ENCODE data around the gene NDST1. TPM values are rescaled to one million over a fixed set of nuclear protein-coding genes. Genes with fewer than 3 reads are reported as not detected.

NDST1 gene
- total RNA-seq, 1 donor from 2014 or later, result 321 TPM

DNA sequence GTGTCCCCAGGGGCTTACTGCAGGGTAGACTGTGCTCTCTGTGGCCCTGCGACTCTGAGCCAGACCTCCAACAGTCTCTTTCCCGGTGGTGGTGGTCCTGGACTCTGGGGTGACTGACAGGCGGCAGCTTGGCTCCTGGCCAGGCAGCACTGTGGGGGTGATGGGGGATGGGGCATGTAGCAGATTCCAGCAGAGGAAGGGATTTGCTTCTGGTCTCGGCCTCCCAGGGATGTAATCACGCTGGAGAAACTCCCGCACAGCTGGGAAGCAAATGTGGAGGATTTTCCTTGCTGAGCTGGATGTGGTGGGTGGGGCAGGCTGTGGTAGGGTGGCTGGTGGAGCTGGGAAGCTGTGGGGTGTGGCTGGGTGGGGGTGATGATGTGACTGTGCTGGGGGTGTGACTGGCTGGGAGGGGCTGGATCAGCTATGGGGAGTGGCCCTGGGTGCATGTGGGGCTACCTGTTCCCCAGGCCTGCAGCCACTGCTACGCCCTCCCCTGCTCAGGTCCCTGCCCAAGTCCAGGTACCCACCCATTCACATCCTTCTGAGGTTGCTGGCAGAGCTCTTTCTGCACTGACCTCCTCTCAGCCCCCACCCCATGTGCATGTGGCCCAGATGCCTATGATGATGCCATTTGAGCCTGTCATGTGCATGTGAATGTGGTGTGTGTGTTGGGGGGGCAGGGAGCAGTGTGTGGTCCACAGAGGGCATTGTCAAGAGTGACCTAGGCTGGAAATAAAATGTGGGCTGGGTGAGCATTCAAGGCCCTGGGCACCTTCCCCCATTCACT, 3.8 kb downstream of the NDST1 start:
- peaks cover 92% of the 10 kb centered on the region for H3K79me2 ChIP-seq (ENCODE audit: insufficient read depth, low read length)
- peak overlapping the region; percentile 75 for H3K27ac ChIP-seq (ENCODE audit: low read depth, low read length)
- peak overlapping the region; percentile 61 for H3K9ac ChIP-seq (ENCODE audit: low read length)
- no peak for TF ChIP-seq EZH2 (IDR thresholded peaks at IDR 0.05; ENCODE audit: insufficient read depth, low read length)
- TF ChIP-seq, protein P1, sequence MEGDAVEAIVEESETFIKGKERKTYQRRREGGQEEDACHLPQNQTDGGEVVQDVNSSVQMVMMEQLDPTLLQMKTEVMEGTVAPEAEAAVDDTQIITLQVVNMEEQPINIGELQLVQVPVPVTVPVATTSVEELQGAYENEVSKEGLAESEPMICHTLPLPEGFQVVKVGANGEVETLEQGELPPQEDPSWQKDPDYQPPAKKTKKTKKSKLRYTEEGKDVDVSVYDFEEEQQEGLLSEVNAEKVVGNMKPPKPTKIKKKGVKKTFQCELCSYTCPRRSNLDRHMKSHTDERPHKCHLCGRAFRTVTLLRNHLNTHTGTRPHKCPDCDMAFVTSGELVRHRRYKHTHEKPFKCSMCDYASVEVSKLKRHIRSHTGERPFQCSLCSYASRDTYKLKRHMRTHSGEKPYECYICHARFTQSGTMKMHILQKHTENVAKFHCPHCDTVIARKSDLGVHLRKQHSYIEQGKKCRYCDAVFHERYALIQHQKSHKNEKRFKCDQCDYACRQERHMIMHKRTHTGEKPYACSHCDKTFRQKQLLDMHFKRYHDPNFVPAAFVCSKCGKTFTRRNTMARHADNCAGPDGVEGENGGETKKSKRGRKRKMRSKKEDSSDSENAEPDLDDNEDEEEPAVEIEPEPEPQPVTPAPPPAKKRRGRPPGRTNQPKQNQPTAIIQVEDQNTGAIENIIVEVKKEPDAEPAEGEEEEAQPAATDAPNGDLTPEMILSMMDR (IDR thresholded peaks at IDR 0.05; ENCODE audit: insufficient read depth, low read depth, low read length), result no peak
- H3K4me3 ChIP-seq (ENCODE audit: insufficient read depth, low read depth, low read length), result no peak overlapping the region
- no peak for FAIRE-seq
- DNase-seq (ENCODE audit: low read depth), result peak; percentile 77
- H2AFZ ChIP-seq (ENCODE audit: low read depth, low read length), result no peak overlapping the region
- peaks cover 4% of the 10 kb centered on the region for H3K36me3 Mint-ChIP-seq (ENCODE audit: low read depth, unreplicated experiment)
- peak overlapping the region; percentile 82 for H3K27ac Mint-ChIP-seq (ENCODE audit: unreplicated experiment)
- H3K4me2 ChIP-seq (ENCODE audit: low read length), result peak overlapping the region; percentile 52
- no peaks in the 10 kb centered on the region for H3K27me3 ChIP-seq (ENCODE audit: insufficient read depth, low read length)
- no peak overlapping the region for H3K4me3 Mint-ChIP-seq (ENCODE audit: unreplicated experiment)
- no peaks in the 10 kb centered on the region for H3K27me3 Mint-ChIP-seq (ENCODE audit: low read depth, unreplicated experiment)
- no peaks in the 10 kb centered on the region for H3K9me3 Mint-ChIP-seq (ENCODE audit: unreplicated experiment)
- no peaks in the 10 kb centered on the region for H3K36me3 ChIP-seq (ENCODE audit: insufficient read depth, low read length)
- H3K4me1 ChIP-seq (ENCODE audit: insufficient read depth, low read length), result peaks cover 84% of the 10 kb centered on the region
- H3K4me1 Mint-ChIP-seq (ENCODE audit: low read depth, unreplicated experiment), result peaks cover 72% of the 10 kb centered on the region
- H3K9me3 ChIP-seq (ENCODE audit: insufficient read depth, low read depth, low read length), result no peaks in the 10 kb centered on the region
- H4K20me1 ChIP-seq (ENCODE audit: insufficient read depth, low read length), result peaks cover 86% of the 10 kb centered on the region

DNA sequence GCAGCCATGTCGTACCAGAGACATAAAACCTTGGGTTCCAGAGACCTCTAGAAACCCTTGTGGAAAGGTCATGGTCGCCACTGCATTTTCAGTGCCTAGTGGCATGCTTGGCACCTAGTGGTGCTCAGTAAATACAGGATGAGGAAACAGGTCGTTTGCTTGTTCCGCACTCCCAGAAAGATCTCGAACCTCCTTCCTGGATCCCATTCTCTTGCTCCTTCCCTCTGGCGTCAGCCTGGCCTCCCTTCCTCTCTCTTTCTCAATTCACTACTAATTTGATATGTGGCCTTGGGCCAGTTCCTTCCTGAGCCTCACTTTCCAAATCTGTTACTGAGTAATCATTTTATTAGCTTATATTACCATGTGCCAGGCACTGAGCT, 4.4 kb downstream of the NDST1 start:
- H3K27me3 Mint-ChIP-seq (ENCODE audit: low read depth, unreplicated experiment), result no peaks in the 10 kb centered on the region
- FAIRE-seq (no peak), DNase-seq (ENCODE audit: low read depth) (no peak)
- peak overlapping the region; percentile 64 for H3K27ac Mint-ChIP-seq (ENCODE audit: unreplicated experiment)
- no peak for TF ChIP-seq EZH2 (IDR thresholded peaks at IDR 0.05; ENCODE audit: insufficient read depth, low read length)
- TF ChIP-seq, protein P1 (IDR thresholded peaks at IDR 0.05; ENCODE audit: insufficient read depth, low read depth, low read length), result no peak
- Histone ChIP-seq H3K9me3 (ENCODE audit: insufficient read depth, low read depth, low read length) (no peaks in the 10 kb centered on the region), H3K79me2 (ENCODE audit: insufficient read depth, low read length) (peaks cover 91% of the 10 kb centered on the region), H3K9ac (ENCODE audit: low read length) (peak overlapping the region; percentile 61), H3K4me1 (ENCODE audit: insufficient read depth, low read length) (peaks cover 85% of the 10 kb centered on the region), H3K27ac (ENCODE audit: low read depth, low read length) (peak overlapping the region; percentile 75), H3K27me3 (ENCODE audit: insufficient read depth, low read length) (no peaks in the 10 kb centered on the region), H3K36me3 (ENCODE audit: insufficient read depth, low read length) (no peaks in the 10 kb centered on the region), H4K20me1 (ENCODE audit: insufficient read depth, low read length) (peaks cover 85% of the 10 kb centered on the region), H2AFZ (ENCODE audit: low read depth, low read length) (no peak overlapping the region), H3K4me2 (ENCODE audit: low read length) (peak overlapping the region; percentile 52), H3K4me3 (ENCODE audit: insufficient read depth, low read depth, low read length) (no peak overlapping the region)
- H3K36me3 Mint-ChIP-seq (ENCODE audit: low read depth, unreplicated experiment), result peaks cover 5% of the 10 kb centered on the region
- H3K9me3 Mint-ChIP-seq (ENCODE audit: unreplicated experiment), result no peaks in the 10 kb centered on the region
- H3K4me1 Mint-ChIP-seq (ENCODE audit: low read depth, unreplicated experiment), result peaks cover 72% of the 10 kb centered on the region
- H3K4me3 Mint-ChIP-seq (ENCODE audit: unreplicated experiment), result no peak overlapping the region

Data from astrocyte (in vitro differentiated cells and primary cell).